Stimulated activated CD8-positive, alpha-beta memory T cell treated with anti-CD3 and anti-CD28 coated beads, Interleukin-12 subunit alpha, Interleukin-12 subunit beta, amount 100 ng/mL, for 1 hour (primary cell): ENCODE data around the gene C16orf74.

ENCODE experiments used
- DNase-seq: peaks from one replicate; pipeline ENCODE4 v3.0.0-alpha.2; 2020; ENCODE audit warnings: low read depth

Gene C16orf74

DNA sequence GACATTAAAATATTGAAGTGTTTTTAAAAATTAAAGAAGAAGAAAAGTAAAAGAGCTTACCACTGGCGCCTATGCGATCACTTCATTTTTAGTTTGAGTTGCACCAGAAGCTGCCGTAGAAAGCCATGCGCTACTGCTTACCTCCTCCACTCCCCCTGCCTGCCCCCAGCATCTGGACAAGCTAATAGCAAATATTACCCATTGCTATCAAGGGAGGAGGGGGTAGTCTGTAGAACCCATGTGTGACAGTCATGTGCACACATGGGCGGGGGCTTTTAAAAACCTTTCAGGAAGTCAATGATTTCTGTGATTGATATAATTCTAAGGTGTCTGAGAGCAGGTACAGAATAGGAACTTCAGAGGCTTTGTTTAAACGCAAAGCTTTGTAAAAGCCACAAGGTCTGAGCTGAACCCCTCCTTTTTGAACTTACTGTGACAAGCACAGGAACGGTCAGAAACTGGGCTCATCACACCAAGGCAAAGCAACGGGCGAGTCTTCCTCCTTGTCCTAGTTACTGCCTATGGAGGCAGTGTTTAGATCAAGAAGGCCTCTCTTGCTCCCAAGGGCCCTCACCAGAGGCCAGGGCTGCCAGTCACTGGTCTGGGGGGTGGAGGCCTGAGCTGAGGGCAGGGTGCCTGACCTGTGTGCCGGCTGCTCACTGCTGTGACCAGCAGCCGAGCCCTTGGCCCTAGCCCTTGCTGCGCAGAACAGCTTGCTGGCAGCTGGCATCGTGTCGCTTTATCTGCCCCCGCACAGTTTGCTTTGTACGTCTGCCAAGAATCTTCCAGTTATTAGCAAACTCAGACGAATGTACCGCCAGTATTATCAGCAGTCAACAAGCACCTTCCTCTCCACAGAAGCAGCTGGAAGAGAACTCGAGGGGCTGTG is 77.1 kb downstream of the C16orf74 start:
- DNase-seq = no peak

DNA sequence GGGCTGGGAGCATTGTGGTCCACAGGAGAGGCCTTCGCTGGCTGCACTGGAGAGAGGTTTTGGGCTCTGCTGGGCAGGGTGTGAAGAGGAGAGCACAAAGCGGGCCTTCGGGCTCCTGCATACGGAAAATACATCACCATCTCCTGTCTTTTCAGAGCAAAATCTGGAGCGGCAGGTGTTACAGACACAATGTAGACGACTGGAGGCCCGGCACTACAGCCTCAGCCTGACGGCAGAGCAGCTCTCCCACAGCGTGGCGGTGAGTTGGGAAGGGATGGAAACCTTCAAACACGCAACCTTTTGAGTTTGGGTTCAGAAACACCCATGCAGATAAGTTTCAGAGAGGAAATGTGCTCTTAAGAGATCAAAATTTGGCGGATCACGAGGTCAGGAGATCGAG is 80.1 kb downstream of the C16orf74 start:
- DNase-seq = no peak

DNA sequence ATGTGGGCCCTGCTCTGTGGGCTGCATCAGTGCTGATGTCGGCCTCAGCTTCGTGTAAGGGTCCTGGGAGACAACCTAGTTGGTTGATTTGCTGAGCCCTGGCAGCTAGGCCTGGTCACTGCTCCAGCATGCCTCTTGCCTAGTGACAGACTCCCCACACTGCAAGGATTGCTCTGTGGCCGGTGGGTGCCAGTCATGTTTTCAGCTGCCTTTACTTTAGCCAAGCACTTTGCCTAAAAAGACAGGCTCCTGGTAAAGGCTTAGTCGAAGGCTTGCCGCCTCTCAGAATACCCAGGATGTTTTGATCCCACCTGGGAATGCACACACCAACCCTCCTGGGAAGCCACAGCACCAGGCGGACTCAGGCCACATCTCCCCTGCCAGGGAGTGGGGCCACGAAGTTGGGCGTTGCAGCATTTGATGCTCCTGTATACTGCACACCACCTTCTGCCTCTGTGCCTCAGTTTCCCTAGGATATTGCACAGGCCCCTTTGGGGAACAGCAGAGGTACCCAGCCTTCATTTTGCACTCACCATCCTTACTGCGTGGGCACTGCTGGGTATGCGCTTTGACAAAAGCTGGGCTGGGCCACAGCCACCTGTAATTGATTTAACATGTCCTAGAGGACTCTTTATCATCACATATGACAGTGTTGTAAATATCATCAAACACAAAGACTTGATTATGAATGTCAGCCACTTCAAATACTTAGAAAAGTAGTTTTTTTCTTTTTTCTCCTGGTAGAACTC is 82.0 kb downstream of the C16orf74 start:
- DNase-seq = no peak

DNA sequence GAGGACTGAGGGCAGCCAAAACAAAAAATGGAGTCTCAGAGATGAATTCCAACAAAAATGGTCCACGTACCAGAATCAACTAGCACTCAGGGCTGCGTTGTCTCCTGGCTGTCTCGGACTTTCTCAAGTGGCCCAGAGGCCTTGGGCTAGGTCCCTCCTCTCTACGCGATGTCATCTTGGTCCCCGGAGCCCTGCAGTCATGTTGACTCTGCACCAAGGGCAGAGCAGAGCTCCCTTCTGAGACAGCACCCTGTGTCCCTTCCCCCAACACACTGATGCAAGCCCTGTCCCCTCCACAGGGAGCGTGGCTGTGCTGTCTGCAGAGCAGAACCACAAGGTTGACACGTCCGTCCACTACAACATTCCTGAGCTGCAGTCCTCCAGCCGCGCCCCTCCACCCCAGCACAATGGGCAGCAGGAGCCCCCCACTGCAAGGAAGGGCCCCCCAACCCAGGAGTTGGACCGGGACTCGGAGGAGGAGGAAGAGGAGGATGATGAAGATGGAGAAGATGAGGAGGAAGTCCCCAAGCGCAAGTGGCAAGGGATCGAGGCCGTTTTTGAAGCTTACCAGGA is 83.0 kb downstream of the C16orf74 start:
- DNase-seq = no peak

DNA sequence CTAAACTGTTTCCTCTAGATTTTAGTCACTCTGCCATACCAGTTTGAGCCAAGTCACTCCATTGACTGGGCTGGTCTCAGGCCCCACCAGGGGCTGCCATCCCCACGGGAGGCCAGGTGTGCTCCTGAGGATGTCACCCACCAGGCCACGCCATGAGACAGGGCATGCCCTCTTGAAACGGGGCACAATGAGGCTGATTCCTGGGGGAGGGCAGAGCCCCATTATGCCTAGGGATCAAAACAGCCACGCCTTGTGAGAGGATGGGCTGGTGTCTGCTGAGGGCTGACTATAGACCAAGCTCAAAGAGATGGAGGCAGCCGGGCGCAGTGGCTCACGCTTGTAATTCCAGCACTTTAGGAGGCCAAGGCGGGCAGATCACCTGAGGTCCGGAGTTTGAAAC is 83.6 kb downstream of the C16orf74 start:
- DNase-seq = no peak

DNA sequence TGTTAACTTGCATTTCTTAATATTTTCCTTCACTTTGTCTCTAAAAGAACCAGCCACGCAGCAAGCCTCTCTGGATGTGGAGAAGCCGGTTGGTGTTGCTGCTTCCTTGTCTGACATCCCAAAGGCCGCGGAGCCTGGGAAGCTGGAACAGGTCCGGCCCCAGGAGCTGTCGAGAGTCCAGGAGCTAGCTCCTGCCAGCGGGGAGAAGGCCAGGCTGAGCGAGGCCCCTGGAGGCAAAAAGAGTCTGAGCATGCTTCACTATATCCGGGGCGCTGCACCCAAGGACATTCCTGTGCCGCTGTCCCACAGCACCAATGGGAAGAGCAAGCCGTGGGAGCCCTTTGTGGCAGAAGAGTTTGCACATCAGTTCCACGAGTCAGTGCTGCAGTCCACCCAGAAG is 85.0 kb downstream of the C16orf74 start:
- no peak for DNase-seq

DNA sequence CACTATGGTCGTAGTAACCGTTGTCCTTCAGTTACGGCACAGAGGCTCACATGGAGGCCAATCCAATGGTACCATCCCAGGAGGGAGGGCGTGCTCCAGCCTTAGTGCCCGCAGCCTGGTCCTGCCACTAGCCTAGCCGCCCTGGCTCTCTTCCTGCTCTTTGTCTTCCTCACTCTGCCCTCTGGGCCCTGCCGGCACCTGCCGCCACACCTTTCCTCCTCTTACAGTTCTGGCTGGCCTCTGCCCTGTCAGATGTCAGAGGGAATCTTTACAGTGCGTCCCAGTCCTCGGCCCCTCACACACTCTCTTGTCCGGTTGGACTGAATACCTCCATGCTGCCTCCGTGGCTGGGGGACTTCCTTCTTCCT is 85.5 kb downstream of the C16orf74 start:
- no peak for DNase-seq

DNA sequence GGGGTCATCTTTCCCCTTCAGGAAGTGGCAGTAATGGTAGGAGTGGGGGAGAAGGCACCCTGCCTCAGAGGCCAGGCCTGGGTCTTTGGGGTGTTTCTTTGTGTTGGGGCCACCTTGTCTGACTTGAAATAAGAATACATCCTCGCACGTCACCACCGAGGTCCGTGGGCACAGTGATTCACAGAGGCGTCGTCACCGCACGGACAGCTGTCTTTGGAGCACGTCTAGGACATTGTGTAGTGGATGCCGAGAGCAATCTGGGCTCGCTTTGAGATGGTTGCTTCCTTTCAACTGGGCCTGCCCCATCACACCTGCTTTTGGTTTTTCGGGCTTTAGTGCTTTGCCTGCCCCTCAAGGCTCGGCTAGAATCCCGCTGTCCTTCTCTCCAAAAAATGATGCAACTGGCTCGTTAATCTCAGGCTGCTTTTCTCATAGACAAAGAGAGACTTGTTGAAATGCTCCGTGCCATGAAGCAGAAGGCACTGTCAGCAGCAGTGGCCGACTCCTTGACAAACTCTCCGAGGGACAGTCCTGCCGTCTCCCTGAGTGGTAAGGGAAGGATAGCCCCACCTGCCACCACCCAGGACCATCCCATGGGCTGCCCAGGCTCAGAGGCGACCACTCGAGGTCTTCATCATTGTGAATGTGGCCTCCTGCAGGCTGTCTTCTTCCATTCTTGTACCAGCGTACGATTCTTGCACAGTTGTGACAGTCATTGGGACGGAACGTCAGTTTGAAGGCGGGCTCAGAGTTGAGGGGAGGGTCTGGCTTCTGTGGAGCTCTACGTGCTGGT is 86.1 kb downstream of the C16orf74 start:
- DNase-seq = no peak

DNA sequence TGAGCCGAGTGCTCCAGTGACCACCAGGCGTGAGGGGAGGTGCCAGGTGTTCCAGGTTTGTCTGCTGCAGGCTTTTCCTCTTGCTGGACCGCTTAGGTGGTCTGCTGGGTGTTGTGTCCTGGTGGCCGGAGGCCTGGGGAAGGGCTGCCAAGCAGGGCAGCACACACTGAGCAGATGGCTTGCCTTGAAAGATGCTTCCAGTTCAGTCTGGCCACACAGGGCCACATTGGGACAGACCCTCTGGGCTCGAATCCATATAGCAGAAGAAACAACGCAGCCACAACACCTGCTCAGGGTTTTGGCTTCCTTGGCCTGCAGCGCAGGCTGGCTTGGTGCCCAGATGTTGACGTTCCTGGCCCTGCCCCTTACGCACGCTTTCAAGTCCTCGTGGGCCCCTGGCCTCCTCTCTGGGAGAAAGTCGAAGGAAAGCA is 87.0 kb downstream of the C16orf74 start:
- DNase-seq = no peak

DNA sequence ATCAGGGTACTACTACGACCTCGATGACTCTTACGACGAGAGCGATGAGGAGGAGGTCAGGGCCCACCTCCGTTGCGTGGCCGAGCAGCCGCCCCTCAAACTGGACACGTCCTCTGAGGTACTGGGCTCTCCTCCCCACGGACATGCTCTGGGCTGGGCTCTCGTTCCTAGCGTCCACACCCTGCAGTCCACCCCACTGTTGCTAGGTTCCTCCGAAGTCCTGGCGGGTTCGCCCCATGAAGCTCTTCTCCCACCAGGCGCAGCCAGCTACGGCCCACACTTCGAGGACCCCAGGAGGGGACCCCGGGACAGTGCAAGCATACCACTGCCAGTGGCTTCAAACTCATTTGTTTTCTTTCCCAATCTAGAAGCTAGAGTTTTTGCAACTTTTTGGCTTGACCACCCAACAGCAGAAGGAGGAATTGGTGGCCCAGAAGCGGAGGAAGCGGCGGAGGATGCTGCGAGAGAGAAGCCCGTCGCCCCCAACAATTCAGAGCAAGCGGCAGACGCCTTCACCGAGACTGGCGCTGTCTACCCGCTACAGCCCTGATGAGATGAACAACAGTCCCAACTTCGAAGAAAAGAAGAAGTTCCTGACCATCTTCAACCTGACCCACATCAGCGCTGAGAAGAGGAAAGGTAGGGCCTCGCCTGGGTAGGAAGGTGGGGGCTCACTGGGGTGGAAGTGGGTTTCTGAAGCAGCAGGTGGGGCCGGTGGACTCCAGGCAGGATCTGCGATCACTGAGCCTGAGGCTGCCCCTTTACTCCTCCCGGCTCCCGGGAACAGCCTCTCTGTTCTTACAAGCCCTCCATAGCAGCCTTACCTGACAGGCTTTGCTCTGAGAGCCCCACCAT is 87.7 kb downstream of the C16orf74 start:
- no peak for DNase-seq

DNA sequence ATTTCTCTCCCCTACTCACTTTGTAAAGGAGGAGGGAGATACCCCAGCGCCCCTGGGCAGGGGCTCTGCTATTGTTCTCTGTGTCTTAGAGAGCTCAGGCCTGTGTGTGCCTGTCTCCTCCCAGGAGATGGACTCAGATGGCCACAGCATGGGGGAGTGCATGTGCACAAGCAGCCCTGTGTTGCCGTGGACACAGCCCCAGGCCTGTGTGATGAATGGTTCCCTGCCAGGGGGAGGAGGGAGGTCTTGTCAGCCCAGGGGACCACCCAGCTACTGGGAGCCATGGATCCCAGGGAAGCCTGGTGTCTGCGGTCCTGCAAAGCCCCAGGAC is 88.4 kb downstream of the C16orf74 start:
- DNase-seq = no peak

DNA sequence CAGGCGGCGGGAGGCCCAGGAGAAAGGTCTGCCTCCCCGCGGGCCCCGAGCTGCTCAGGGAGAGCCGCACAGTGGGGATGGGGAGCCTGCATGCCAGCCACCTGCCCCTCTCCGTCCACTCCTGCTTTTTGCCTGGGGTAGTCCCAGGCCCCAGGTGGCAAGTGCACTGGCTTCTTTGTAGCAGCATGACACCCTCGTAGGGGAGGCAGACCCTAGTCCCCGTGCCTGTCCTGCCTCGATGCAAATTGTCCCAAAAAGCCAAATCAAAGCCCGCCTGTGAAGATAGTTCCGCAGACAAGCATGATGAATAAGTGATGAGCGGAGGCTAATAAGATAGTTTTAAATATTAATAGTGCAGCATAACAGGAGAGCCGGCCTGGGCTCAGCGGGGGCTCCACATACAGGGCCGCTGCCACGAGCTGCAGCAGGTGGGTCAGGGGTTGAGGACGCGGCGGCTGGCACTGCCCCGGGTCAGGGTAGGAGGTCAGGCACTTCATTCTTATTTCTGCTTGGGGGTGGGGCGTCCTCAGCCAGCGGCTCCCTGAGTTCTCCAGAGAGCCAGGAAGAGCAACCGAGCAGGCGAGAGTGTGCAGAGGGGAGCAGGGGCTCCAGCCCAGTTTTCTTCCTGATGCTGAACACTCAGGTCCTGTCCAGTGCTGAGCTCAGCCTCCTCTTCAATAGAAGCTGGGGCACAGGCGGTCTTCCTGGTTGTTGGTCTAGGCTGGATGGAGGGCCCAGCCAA is 89.0 kb downstream of the C16orf74 start:
- no peak for DNase-seq

DNA sequence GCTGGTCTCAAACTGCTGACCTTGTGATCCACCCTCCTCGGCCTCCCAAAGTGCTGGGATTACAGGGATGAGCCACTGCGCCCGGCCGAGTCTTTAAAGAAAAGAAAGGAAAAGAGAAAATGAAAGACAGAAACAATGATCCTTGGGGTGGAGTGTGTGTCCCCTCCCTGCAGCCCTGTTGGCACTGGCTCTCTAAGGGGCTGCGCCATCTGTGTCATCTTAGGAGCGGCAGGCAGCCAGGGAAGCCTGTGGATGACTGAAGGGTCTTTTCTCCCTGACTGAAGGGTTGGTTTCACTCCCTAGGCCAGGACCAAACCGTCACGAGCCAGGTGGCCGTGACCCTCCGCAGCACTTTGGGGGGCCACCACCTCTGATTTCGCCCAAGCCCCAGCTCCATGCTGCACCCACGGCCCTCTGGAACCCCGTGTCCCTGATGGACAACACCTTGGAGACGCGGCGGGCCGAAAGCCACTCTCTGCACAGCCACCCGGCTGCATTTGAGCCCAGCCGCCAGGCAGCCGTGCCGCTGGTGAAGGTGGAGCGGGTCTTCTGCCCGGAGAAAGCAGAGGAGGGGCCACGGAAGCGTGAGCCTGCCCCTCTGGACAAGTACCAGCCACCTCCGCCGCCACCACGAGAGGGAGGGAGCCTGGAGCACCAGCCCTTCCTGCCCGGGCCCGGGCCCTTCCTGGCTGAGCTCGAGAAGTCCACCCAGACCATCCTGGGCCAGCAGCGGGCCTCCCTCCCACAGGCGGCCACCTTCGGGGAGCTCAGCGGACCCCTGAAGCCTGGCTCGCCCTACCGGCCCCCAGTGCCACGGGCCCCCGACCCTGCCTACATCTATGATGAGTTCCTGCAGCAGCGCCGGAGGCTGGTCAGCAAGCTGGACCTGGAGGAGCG is 89.8 kb downstream of the C16orf74 start:
- no peak for DNase-seq

DNA sequence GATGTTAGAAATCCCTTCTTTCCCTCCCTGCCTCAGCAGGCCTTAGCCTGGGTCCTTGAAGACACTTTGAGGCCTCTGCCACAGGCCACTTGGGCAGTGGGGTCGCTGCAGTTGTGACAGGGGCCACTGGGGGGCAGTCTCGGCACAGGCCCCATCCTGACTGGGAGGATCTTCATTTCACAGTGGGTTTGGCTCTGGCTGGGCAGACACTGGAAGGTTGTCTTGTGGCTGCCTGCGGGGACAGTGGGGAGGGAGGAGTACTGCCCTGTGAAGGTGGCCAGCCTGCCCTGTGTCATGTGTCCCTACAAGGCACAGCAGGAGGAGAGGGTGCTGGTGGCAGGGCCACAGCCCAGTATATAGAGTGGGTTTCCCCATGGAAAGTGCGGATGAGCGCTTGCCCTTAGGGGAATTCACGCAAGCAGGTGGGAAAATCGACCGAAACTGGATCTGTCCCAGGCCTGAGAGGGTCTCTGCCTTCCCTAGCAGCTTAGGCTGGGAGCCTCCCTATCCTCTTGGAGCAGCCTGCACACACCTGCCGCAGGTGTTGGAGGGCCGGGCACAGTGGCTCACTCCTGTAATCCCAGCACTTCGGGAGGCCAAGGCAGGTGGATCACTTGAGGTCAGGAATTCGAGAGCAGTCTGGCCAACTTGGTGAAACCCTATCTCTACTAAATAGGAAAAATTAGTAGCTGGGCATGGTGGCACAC is 90.9 kb downstream of the C16orf74 start:
- DNase-seq = peak; percentile 34

DNA sequence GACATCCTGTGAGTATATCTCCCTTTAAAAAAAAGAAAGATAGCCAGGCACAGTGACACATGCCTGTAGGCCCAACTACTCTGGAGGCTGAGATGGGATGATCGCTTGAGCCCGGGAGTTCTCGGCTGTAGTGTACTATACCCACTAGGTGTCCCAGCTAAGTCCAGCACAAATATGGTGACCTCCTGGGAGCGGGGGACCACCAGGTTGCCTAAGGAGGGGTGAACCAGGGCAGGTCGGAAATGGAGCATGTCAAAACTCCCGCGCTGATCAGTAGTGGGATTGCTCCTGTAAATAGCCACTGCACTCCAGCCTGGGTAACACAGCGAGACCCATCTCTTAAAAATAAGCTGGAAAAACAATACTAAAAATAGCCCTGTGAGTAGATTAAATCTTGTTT is 91.6 kb downstream of the C16orf74 start:
- DNase-seq = no peak

DNA sequence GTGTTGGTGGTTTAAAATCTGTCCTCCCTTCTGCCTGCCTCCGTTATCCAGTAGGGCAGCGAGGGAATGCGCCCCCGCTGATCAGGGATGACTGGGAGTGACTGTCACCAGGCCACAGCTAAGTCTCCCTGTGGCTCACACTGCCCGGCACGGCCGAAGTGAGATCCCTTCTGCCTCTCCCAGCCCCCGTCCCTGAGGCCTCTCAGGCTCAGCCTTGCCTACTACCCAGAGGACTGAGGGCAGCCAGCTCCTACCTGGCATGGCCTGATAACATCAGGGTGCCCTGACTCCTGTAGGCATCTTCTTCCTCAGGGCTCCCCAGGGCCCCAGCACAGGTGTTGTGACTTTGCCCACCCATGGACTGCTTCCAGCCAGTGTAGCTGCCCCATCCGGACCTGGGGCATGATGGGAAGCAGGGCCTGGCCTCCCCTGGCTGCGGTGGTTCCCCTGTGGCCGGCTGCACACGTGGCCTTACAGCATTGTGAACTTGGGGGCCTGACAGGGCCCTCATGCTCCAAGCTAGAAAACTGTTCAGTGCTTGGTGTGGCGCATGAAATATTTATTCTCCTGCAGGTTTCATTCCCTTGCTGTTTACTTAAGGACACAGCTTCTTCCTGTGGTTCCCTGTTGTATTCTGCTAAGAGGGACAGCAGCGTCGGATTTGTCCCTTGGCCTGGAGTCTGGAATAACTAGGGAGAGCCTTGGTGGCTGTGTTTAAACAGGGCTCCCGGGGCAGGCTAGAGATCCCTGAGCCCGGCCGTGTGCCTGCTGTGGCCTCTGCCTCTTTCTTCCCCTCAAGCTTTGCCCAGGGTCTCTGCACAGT is 92.2 kb downstream of the C16orf74 start:
- DNase-seq = no peak

DNA sequence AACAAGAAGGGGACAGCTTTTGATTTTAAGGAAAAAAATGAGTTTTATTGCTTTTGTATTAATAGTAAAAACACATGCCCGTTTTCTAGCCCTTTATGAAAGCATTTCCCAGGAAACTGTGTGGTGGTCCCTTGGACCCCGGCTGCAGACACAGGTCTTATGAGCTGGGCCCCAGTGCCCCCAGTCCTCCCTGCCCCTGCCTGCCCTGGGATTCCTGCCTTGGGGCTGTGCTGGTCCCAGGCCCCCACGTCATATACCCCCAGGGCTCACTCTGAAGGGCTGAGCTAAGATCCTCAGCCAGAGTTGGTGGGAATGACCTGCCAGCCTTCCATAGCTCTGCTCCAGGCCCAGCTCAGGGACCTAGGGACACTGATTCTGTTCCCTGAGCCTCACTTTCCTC is 92.9 kb downstream of the C16orf74 start:
- no peak for DNase-seq
